Activated CD4-positive, alpha-beta T cell treated with anti-CD3 and anti-CD28 coated beads for 24 hours (primary cell): Measurements from ENCODE around the gene PTP4A1.

ENCODE experiments used
- DNase-seq, 2 donors: peaks; one replicate each; pipeline ENCODE4 v3.0.0-alpha.2; 2020; ENCODE audit warnings: low read depth in 2 of 2

PTP4A1 gene

DNA sequence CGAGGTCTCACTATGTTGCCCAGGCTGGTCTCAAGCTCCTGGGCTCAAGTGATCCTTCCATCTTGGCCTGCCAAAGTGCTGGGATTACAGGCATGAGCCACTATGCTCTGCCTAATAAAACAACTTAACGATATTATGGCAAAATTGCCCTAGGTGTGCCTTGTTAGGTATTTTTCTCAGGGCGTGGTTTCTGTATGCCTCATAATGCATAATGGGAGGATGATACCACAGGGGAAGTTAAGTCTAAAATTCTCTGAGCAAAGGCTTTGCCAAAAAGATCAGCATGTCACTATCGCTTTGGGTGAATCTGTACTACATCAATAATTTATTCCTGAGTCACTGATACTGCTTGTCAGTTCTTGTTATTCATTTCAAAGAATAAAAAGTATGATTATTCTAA lies 15.9 kb upstream of the PTP4A1 start:
- DNase-seq = no peak

DNA sequence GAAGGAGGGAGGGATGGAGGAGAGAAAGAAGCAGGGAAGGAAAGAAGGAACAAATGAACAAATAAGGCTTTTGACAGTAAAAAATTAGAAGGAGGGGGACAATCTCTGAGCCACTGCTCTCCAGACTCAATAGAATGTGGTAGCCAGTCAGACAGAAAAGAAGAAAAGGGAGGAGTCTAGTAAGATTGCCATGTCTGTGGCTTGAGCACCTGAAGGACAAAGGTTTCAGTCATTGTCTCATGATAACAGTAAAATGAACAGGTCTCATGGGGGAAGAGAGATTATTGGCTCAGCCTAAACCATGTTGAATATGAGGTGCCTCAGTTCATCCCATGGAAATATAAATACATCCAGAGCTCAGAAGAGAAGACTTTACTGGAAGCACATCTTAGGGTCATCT lies 14.0 kb upstream of the PTP4A1 start:
- DNase-seq = no peak

DNA sequence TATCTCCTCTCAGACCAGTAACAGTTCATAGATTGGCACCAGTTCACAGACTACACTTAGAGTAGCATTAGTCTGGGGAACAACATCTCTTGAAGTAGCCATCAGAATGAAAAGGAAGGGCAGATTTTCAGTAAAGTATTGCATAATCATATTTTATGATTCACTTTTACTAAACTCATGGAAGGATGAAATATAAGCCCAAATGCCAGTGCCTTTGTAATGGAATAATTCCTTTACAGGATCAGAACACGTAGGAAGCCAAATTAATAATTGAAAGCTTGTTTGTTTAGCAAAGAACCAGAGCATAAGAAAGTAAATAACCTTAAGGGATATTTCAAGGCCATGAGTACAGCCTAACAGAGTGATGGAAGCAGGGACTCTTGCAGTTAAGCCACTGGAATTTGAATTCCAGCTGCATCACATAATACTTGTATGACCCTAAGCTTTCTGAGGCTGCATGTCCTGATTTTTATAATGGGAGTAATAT lies 11.4 kb upstream of the PTP4A1 start:
- no peak for DNase-seq

DNA sequence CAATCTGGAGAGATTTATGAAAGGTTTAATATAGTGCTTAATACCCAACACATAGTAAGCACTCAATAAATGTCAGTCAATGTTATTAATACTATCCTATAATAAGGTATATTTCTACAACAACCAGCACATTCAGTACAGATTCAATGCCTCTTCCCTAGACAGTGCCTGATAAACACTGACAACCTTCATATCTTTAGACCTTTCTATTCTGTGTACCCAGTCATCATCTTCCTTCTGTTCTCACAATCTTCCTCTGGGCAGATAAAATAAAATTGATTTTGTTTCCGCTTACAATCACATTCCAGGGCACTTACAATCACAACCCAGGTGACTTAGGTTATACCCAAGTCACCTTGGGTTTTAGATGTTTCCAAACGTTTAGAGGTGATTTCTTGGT lies 11.0 kb upstream of the PTP4A1 start:
- no peak for DNase-seq

DNA sequence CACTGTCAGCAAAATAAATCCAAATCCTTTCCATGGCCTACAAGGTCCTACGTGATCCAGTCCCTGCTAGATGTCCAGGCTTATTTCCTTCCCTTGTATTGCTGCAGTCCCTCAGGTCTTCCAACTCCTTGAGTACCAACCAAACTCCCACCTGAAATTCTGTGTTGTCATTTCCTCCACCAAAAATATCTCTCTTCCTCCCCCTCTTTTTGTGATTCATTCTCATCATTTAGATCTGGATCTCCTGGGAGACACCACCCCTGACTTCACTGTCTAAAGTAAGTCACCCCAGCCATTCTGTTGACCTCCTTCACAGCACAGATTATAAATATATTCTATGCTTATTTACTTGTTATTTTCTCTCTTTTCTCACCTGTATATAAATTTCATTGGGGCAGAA lies 9.0 kb upstream of the PTP4A1 start:
- no peak for DNase-seq

DNA sequence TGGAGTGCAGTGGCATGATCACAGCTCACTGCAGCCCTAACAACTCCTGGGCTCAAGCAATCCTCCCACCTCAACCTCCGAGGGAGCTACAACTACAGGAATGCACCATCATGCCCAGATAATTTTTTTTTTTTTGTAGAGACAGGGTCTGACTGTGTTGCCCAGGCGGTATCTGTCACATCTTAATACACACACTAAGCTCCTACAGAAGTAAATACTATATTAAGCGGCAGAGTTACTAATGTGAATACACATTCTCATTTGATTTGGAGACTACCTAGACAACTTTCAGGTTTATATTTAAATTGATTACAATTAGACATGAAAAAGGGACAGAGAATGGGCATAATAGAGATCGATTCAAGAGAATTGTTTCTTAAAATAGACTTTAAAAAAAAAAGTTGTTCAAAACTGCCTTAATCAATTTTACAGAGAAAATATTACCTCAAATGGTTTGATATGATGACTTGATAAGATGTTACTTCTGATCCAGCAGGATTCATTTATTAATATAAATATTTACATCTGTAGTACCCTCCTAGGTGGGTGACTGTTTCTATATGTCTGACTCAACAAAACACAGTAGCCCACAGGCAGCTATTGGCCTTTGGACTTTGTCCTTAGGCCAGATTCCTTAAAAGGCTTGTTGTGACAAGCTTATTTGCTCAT lies 7.1 kb upstream of the PTP4A1 start:
- no peak for DNase-seq

DNA sequence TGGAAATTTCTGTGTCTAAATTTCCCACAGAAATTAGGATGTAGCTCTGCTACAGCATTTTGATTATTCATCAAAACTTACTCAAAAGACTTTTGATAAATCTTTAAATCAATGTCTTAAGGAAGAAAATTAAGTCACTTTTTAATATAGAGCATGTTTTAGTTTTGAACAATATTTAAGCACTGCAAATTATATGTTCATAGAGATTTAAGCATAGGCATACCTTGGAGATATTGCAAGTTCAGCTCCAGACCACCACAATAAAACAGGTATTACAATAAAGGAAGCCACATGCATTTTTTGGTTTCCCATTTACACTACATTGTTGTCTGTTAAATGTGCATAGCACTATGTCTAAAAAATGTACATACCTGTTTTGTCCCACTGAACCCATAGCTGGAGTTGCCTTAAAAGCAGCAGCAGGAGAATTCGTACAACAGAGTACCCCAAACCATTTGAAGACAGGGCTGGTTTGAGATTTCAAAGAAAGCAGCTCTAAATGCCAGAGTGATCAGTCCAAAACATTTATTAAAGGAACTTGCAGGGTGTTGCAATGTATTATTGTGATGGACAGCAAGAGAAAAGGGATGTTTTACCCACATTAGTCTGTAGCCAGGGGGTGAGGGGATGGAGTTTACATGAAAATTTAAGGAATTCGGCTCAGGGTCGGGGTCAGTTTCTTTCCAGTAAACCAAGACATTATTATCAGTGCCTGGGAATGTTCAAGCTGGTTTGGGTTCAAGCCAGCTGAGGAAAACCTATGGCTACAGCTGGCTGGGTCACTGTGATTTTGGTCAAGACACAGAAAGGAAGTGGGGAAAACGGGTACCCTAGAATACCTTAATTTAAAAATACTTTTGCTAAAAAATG lies 6.3 kb upstream of the PTP4A1 start:
- DNase-seq = no peak

DNA sequence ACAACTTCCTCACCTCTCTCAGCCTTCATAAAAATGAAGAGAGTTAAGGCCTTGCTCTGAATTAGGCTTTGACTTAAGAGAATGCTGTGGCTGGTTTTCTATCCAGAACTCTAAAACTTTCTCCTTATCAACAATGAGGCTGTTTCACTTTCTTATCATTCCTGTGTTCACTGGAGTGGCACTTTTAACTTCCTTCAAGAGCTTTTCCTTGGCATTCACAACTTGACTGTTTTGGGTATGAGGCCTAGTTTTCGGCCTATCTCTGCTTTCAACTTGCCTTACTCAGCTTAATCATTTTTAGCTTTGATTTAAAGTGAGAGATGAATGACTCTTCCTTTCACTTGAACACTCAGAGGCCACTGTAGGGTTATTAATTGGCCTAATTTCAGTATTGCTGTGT lies 4.3 kb upstream of the PTP4A1 start:
- no peak for DNase-seq

DNA sequence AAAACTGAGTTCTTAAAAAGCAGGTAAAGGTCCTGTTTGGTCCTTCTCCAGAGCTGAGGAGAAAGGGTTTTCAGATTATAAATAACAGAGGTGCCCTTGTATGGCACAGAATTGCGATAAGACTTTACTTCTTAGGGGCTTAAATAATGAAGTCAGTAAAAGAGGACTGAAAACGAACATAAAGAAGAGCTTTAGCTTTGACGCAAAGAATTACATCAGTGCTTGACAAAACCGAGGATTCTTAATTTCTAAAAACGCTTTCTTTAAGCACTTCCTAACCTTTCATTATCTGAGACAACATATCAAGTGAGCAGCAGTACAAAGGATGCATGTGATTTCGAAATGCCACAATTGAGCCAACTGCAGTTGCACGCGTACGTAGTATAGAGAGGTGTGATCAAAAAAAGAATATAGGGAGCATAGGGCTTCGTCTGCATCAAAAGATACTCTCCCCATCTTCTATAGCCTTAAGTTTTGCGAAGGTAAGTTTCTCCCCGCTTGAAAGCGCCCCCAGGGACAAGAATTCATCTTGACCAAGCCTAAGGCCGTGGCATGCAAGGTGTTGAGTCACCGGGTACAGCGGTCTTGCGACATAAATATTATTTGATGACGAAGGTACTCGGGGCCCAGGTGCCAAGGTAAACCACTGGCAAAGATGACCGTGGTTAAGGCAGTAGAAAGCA lies 778 bp upstream of the PTP4A1 start:
- DNase-seq = peak in 1 of 2 donors; percentile 14

DNA sequence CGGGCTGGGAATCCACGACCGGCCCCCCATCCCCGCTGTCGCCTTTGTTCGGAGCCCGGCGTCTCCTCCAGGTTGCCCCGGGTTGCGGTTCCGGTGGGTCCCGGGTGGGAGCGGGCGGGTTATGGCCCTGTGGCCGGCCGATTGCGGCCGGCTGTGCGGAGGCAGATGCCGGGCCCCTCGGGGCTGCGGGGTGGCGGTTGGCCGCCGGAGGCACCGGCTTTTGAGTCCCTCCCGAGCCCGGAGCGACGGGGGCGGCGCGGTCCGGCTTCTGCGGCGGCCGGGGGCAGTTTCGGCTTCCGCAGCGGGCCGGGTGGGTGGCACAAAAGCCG lies 431 bp downstream of the PTP4A1 start:
- DNase-seq = no peak

DNA sequence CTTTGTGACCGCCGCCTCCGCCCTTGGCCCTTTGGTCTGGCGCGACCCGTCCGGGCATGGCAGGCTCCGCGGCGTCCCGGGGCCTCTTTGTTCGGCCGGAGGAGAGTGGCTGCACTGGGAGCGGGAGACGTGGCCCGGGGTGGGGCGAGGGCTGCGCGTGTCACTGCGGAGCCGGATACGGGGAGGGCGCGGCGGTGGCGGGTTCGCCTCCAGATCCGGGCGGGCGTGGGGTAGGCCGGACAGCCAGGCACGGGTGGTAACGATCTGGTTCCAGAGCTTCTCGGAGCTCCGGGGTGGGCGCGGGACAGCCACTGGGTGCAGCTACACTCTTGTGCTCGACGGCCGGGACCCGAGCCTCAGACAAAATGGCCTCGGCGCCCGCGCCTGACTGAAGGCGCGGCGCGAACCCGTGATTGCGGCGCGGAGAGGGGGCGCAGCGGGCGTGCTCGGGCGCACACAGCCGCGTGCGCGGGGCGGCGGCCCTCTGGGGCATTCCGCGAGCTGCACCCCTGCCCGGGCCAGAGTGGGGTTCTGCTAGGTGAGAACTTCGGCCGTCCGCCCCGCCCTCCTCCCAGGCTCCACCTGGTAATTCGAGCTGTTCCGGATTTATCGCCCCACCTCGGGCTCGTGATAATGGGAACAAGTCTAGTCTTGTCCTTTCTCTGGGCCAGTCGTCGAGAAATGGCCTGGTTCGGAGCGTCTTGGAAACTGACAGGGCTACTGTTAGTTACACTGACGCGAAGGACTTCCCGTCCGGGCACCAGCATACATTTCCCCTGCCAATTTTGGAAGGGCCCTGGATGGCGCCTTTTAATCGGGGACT lies 1.0 kb downstream of the PTP4A1 start:
- DNase-seq = peak; percentile 29 to 45

DNA sequence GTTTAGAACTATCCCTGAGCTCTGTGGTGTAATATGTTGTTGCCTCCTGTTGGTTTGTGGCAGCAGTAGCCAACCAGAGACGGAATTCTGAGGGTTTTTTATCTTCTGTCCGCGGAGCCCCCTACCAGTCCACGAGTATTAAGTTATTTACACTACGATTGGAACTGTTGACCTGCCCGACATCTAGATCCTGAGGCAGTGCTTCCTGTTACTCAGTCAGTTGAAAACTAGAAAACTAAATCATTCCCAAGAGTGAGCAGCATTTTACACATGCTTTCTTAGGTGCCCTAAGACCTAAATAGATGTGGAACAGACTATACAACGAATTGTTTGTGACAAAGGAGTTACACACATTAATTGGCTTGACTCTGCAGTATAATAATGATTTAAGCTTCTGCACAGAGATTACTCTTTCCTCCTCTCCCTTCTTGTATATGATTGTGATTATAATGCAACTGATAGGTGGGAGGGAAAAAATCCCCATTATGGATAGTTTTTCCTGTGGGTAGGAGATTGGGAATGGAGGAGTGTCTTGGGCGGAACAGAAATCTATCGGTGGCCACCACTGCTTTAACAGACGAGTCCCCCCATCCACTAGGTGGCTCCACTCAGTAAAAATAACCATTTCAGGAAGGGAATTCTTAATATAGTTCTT lies 1.7 kb downstream of the PTP4A1 start:
- peak in 1 of 2 donors; percentile 33 for DNase-seq

DNA sequence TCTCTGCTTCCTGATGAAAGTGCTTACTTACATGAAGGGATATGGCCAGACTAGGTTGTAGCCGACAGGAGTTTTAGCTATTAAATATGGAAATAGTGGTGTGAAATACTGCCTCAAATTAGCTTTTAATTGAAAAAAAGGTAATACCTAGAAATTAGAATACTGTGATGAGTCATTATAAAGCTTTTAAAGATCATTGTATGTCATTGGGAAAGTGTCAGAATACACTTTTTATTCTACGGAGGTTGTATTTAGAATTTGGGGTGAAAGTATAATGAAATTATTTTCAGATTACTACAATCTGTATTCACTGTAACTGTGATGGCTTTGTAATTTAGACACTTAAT lies 2.2 kb downstream of the PTP4A1 start:
- no peak for DNase-seq

DNA sequence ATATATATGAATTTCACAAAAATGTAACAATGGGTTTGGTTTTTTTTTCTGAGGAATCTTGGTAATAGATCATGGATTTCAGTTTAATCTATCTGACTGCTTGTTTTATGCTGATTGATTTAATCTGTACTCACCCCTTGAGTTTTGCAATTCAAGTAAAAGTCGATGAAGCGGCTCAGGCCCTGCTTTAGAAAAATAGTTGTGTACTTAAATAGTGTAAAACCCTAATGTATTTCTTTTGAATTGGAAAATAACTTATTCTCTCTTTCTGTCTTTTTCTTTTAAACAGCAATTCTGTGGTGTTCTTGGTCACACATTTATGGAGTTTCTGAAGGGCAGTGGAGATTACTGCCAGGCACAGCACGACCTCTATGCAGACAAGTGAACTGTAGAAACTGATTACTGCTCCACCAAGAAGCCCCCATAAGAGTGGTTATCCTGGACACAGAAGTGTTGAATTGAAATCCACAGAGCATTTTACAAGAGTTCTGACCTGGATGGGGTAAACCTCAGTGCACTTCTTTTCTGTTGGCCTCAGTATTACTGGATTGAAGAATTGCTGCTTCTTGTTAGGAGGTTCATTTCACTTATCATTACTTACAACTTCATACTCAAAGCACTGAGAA lies 4.0 kb downstream of the PTP4A1 start:
- DNase-seq = no peak

DNA sequence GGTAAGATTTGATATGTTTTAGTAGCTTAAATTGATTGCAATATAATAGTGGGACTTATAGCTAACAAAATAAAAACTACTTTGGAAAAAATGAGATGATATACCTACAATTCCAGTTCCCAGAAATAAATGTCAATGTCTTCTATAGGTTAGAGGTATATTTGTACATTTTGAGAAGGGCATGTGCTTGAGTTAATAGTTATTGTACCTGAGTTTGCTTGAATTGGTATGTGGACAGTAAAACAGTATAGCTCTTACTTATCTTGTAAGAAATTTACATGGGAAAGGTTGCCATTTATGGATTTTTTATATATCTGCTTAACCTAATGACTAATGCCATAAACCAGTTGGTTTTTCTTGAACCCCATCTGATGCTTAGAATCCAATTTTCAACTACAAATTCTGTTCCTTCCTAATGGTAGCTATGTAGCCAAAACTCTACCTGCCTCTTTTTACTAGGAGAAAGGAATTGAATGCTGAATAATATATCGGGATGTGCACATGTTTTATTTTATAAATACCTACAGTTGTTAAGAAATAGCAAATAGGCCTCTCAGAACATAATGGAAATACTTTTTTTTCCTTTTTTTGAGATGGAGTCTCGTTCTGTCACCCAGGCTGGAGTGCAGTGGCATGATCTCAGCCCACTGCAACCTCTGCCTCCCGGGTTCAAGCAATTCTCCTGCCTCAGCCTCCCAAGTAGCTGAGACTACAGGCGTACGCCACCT lies 4.9 kb downstream of the PTP4A1 start:
- no peak for DNase-seq

DNA sequence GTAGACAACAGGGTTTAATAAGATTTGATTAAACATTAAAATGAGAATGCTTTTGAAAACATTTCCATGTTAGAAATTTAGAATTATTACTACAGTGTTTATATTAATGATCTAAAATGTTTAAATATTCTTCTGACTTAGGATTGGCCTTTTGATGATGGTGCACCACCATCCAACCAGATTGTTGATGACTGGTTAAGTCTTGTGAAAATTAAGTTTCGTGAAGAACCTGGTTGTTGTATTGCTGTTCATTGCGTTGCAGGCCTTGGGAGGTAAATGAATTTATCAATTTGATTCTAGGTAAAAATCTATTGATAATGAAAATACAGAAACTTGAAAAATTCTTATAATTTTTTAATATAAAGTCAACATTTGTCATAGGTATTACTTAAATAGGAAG lies 6.5 kb downstream of the PTP4A1 start:
- DNase-seq = no peak

DNA sequence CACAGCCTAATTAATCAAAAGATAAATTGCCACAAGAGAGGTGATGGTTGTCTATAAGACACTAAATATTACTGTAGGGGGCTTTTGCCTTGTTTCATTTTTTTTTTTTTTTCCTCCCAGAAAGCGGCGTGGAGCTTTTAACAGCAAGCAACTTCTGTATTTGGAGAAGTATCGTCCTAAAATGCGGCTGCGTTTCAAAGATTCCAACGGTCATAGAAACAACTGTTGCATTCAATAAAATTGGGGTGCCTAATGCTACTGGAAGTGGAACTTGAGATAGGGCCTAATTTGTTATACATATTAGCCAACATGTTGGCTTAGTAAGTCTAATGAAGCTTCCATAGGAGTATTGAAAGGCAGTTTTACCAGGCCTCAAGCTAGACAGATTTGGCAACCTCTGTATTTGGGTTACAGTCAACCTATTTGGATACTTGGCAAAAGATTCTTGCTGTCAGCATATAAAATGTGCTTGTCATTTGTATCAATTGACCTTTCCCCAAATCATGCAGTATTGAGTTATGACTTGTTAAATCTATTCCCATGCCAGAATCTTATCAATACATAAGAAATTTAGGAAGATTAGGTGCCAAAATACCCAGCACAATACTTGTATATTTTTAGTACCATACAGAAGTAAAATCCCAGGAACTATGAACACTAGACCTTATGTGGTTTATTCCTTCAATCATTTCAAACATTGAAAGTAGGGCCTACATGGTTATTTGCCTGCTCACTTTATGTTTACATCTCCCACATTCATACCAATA lies 7.8 kb downstream of the PTP4A1 start:
- DNase-seq = no peak

DNA sequence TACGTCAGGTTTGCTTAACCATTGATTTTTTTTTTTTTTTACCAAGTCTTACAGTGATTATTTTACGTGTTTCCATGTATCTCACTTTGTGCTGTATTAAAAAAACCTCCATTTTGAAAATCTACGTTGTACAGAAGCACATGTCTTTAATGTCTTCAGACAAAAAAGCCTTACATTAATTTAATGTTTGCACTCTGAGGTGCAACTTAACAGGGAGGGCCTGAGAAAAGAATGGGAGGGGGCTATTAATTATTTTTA lies 8.4 kb downstream of the PTP4A1 start:
- no peak for DNase-seq

DNA sequence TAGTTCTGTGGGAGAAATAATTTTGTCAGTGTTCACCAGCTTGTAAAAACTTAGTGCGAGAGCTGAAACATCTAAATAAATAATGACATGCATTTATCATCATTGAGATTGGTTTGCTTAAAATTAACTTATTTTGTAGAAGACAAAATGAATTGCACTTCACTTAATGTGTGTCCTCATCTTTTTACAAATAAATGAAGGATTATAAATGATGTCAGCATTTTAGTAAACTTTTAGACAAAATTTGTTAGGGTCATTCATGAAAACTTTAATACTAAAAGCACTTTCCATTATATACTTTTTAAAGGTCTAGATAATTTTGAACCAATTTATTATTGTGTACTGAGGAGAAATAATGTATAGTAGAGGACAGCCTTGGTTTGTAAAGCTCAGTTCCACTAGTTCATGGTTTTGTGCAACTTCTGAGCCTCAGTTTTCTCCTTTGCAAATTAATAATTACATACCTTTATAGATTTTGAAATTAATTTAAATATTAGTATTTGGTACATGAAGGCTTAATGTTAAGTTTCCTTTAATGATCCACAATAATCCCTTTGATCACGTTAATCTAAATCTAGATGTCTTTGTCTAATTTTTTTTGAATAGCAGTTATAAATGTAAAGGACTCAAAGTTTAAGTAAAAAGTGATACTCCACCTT lies 9.2 kb downstream of the PTP4A1 start:
- DNase-seq = no peak
